Measurements from ENCODE around the gene ZDHHC11B.

GRCh38 chr5:666816-667498, 117.6 kb downstream of the ZDHHC11B start:
- TF ChIP-seq CTCF (conservative IDR thresholded peaks at IDR 0.05; ENCODE audit: low read length): no peak
- TF ChIP-seq EZH2phosphoT487 (IDR thresholded peaks at IDR 0.05; ENCODE audit: borderline replicate concordance): no peak

Measured in Loucy (cell line).